Nephron (organoid): ENCODE measurements around the gene TBC1D7.

Source experiments
- H3K27ac Mint-ChIP-seq, 3 experiments: 2 replicates each; pipeline ENCODE4 v1.8.0; 2020; ENCODE audit warnings: mixed read lengths in 3 of 3, mild to moderate bottlenecking in 2 of 3, moderate library complexity in 1 of 3
- H3K27me3 Mint-ChIP-seq: 2 replicates; pipeline ENCODE4 v1.8.0; 2021; ENCODE audit warnings: low read depth, mild to moderate bottlenecking, moderate library complexity, mixed read lengths
- H3K36me3 Mint-ChIP-seq: 2 replicates; pipeline ENCODE4 v1.8.0; 2020; ENCODE audit warnings: low read depth, mixed read lengths
- H3K4me1 Mint-ChIP-seq: 2 replicates; pipeline ENCODE4 v1.8.0; 2020; ENCODE audit warnings: mixed read lengths
- H3K4me3 Mint-ChIP-seq, 3 experiments: 2 replicates each; pipeline ENCODE4 v1.8.0; 2020; ENCODE audit warnings: mild to moderate bottlenecking in 3 of 3, mixed read lengths in 3 of 3, moderate library complexity in 2 of 3
- H3K9me3 Mint-ChIP-seq: 2 replicates; pipeline ENCODE4 v1.8.0; 2020; ENCODE audit warnings: mixed read lengths
- CTCF ChIP-seq, 3 experiments: fragments of 200-600 bp; sonication (generic); IDR thresholded peaks; one replicate each; pipeline ENCODE4 v1.5.0; 2021; ENCODE audit warnings: antibody characterized with exemption in 3 of 3; ENCODE audit not compliant: unreplicated experiment in 3 of 3

Gene TBC1D7

DNA sequence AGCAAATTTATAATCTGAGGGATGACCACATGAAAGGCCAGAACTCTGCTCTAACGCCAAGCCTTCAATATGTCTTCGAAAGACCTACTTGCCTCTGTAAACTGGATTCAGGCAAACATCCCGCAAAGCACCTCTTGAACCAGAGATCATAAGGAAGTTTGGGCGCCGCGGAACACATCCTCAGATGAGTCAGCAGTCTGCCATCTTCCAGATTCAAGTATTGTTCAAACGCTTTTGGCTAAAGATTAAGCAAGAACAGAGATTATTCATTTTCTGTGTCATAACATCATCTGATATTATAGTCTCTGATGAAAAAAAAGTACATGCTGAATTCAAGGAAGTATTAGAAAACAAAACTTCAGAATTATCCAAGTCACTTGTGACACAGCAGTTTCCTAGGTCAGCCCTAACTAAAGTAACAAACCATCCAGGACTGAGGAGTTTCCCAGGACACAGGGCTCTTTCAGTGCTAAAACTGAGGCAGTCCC lies 20.8 kb downstream of the TBC1D7 start:
- Mint-ChIP-seq H3K9me3 (no peaks in the 10 kb centered on the region), H3K27me3 (no peaks in the 10 kb centered on the region), H3K4me3 (no peak overlapping the region), H3K27ac (peak overlapping the region; percentile 65 to 76 (median 69)), H3K36me3 (peaks cover 77% of the 10 kb centered on the region), H3K4me1 (peaks cover 19% of the 10 kb centered on the region)
- TF ChIP-seq CTCF (IDR thresholded peaks at IDR 0.05; ENCODE audit: unreplicated experiment in 3 of 3) = no peak

DNA sequence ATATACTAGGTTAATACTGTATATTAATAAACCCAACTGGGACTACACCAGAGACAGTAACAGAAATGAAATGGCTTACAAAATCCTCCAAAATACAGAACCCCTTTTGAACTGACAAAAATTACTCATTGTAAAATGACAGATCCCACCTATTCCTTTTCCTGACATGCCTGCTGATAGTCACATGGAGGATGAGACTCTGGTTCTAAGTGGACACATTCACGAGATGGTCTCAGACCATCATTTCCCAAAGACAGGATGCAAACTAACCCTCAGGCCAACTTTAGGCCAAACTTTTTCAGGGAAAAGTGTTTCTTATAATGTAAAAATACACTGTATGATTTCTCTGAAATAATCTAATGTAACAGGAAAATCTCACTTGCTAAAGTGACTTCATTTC lies 22.5 kb downstream of the TBC1D7 start:
- TF ChIP-seq CTCF (IDR thresholded peaks at IDR 0.05; ENCODE audit: unreplicated experiment in 3 of 3) = no peak
- H3K4me3 Mint-ChIP-seq = no peak overlapping the region
- no peaks in the 10 kb centered on the region for H3K27me3 Mint-ChIP-seq
- peaks cover 19% of the 10 kb centered on the region for H3K4me1 Mint-ChIP-seq
- H3K36me3 Mint-ChIP-seq = peaks cover 80% of the 10 kb centered on the region
- no peaks in the 10 kb centered on the region for H3K9me3 Mint-ChIP-seq
- H3K27ac Mint-ChIP-seq = peak overlapping the region in 1 of 3 experiments; percentile 59

DNA sequence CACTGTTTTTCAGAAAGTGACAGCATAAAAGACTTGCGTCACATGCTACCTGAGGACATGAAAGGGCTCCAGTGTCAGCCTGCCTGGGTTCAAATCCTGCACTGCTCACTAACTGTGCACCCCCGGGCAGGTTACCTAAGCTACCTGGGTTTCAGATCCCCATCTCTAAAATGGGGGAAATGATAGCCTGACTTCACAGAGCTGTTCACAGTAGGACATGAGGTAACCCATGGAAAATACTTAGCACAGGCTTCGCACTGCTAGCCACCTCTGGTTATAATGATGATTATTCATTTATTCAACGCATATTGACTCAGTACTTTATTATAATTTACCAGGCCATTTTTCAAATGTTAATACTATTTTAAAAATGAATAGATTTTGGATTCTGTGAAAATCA lies 23.0 kb downstream of the TBC1D7 start:
- peak overlapping the region in 1 of 3 experiments; percentile 61 for H3K27ac Mint-ChIP-seq
- H3K4me1 Mint-ChIP-seq = peaks cover 19% of the 10 kb centered on the region
- no peaks in the 10 kb centered on the region for H3K27me3 Mint-ChIP-seq
- no peak overlapping the region for H3K4me3 Mint-ChIP-seq
- no peaks in the 10 kb centered on the region for H3K9me3 Mint-ChIP-seq
- H3K36me3 Mint-ChIP-seq = peaks cover 81% of the 10 kb centered on the region
- no peak for TF ChIP-seq CTCF (IDR thresholded peaks at IDR 0.05; ENCODE audit: unreplicated experiment in 3 of 3)

GRCh38 chr6:13304580-13305260 lies 23.6 kb downstream of the TBC1D7 start:
- Mint-ChIP-seq H3K36me3 (peaks cover 83% of the 10 kb centered on the region), H3K9me3 (no peaks in the 10 kb centered on the region), H3K4me3 (no peak overlapping the region), H3K4me1 (peaks cover 19% of the 10 kb centered on the region), H3K27ac (peak overlapping the region; percentile 47 to 73 (median 61)), H3K27me3 (no peaks in the 10 kb centered on the region)
- TF ChIP-seq CTCF (IDR thresholded peaks at IDR 0.05; ENCODE audit: unreplicated experiment in 3 of 3) = no peak

DNA sequence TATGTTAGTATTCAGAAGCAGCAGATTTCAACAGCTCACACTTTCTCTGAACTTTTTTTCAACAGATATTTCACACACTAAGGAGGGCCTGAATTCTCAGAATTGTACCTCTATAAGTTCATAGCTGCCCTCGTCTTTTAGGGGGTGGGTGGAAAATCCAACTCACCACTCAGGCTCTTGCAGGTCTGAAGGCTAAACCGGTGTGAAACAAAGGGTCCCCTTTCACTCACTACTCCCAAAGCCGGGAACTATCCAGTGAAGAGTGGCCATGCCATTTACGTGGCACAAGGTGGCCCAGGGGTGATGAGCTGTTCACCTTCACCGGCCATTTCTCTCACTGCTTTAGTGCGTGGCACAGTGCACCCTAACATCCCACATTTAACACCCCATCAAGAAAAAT lies 24.2 kb downstream of the TBC1D7 start:
- Mint-ChIP-seq H3K9me3 (no peaks in the 10 kb centered on the region), H3K36me3 (peaks cover 82% of the 10 kb centered on the region), H3K4me3 (no peak overlapping the region), H3K4me1 (peaks cover 19% of the 10 kb centered on the region), H3K27me3 (no peaks in the 10 kb centered on the region), H3K27ac (peak overlapping the region; percentile 47 to 73 (median 61))
- TF ChIP-seq CTCF (IDR thresholded peaks at IDR 0.05; ENCODE audit: unreplicated experiment in 3 of 3) = no peak

GRCh38 chr6:13303668-13304017 lies 24.7 kb downstream of the TBC1D7 start:
- peak overlapping the region; percentile 58 to 77 (median 73) for H3K27ac Mint-ChIP-seq
- peak overlapping the region in 2 of 3 experiments; percentile 21 to 30 for H3K4me3 Mint-ChIP-seq
- no peak for TF ChIP-seq CTCF (IDR thresholded peaks at IDR 0.05; ENCODE audit: unreplicated experiment in 3 of 3)
- H3K4me1 Mint-ChIP-seq = peaks cover 19% of the 10 kb centered on the region
- H3K36me3 Mint-ChIP-seq = peaks cover 81% of the 10 kb centered on the region
- H3K9me3 Mint-ChIP-seq = no peaks in the 10 kb centered on the region
- H3K27me3 Mint-ChIP-seq = no peaks in the 10 kb centered on the region
